ENCODE data around the gene RBM33.
"Not testable (repeated sequence)": the region's sequence is repeated elsewhere in the genome, so short reads cannot be mapped to it uniquely, and the experiment has no call there.

RBM33 gene

DNA sequence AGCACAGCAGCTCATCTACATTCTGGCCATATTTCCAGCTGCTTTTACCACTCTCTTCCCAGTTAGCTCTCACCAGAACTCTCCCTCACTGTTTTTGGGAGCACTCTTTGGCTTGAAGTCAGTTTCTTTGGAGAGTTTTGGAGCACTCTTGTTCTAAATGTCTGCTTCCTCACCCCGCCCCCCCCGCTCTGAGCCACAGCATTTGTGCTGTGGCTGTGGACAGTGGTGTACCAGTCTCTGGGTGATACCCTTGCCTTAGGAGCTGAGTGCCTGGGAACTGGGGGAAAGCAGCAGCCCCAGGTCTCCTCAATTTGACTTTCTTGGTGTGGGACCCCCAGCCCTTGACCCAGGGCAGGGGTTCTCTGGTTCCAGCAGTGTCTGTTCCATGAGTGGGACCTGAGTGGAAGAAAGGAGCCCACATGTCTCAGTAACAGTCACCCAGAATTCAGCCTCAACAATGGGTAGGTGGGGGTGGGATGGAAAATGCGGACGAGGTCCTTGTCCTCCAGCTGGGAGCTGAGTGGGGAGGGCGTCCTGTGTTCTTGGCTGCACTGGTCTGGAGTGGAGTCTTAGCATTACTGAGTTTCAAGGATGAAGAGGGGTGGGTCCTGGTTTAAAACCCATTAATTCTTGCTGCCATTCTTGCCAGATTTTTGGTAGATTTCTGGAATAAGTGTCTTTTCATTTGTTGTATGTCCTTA is 18.0 kb downstream of the RBM33 start:
- no peak for DNase-seq (ENCODE audit: low spot score)

DNA sequence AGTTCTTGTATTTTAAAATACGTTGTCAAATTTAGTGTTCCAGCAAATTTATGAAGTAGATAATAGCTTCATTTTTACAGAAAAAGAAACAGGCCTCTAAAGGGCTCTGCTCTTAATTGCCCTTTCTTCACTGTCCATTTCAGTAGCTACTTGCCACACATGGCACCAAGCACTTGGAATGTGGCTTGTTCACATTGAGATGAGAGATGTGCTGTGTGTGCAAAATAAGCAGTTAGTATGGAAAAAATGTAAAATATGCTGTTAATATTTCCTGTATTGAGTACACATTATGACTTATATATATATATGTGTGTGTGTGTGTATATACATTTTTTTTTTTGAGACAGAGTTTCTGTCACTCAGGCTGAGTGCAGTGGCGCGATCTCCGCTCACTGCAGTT is 19.5 kb downstream of the RBM33 start:
- DNase-seq (ENCODE audit: low spot score) = no peak

DNA sequence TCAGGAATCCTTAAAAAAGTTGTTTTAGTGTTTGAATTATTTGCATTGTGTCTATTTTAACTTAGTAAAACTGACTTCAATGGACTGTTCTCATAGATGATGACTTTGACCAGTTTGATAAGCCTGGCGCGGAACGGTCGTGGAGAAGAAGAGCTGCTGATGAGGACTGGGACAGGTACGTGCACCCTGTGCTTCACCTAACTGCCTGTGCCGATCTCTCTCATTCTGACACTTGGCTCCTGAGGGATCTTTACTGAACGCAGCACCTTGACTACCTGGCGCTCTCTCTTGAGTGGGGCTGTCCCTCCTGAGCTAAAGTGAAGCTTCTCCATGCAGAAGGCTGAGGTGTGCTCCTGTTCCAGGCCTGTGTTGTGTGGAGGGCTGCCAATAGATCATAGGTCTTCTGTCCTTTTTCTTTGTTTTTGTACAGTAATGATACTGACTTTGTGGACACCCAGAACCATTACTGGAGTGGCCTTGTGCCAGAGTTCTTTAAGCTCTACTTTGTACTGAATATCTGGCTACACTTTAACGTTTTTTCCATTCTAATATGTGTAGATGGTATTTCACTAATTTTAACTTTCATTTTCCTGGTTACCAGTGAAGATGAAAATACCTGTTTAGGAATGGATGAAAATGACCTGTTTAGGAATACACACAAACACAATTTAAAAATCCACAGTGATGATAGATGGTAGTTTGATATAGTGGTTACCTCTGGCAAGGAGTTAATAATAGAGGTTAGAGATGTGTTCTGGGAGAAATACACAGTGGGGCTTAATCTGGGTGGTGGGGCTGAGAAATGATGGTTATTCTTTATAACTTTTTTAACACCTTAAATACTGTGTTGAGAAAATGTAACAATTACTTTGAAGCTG is 20.9 kb downstream of the RBM33 start:
- DNase-seq (ENCODE audit: low spot score) = no peak

DNA sequence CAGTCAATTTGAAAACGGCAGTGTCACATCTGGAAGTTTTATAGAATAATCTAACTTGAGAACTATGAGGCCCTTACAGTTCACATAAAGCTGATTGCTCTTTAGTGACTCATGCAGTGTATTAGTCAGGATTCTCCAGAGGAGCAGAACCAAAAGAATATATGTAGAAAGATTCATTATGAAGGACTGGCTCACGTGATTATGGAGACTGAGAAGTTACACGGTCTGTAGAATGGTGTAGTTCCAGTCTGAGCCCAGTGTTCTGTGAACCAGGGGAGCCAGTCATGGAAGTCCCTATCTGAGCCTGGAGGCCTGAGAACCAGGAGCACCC is 21.5 kb downstream of the RBM33 start:
- no peak for DNase-seq (ENCODE audit: low spot score)

DNA sequence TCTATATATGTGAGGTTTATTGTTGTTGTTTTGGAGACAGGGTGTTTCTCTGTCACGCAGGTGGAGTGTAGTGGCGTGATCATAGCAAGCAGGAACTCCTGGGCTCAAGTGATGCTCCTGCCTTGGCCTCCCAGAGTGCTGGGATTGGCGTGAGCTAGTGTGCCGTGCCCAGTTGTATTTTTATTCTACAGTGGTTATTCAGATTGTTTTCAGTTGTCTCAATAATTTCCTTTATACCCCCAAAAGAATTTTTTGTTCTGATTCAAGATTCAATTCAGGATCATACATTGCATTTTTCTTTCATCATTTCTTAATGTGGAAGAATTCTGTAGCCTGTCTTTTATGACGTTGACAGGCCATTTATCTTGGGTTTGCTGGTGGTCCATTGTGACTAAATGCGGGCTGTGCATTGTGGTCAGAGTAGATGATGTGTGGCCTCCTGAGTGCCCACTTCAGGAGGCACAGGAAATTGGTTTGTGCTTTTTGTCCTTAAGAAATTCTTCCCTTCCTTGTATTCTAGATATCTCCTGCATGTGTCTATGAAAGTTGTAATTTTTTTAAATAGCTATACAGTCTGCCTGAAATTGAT is 22.9 kb downstream of the RBM33 start:
- no peak for DNase-seq (ENCODE audit: low spot score)

DNA sequence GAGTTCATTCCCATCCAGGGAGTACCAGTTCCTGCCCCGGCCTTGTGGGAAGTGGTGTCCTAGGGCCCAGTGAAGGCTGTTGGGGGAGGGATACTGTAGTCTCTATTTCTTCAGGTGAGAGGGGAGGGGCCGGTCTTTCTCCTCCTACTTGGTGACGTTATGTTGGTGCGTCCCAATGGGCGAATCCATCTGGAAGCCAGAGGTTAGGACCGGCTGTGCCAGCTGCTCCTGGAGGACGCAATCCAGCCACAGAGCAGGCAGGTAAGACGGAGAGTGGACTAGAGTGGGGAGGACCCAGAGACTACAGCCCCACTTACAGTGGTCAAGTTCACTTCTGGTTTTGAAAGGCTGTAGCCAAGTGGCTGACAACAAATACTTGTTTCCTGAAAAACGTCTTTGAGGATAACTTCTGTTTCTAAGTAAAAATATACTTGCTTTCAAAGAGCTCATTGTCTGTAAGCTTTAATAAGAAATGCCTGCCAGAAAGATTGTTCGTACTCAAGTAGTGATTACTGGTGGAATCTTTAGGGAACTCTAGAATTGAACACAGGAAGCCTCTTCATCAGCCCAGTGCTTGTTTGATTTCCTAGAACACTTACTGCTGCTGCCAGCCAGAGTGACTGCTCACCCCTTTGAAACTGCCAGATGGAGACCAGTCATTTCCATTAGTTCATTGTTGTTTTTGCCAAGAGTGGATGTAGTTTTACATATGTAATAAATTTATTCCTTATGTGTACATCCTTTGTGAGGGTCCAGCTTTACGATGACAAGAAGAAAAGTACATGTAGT is 25.4 kb downstream of the RBM33 start:
- no peak for DNase-seq (ENCODE audit: low spot score)

DNA sequence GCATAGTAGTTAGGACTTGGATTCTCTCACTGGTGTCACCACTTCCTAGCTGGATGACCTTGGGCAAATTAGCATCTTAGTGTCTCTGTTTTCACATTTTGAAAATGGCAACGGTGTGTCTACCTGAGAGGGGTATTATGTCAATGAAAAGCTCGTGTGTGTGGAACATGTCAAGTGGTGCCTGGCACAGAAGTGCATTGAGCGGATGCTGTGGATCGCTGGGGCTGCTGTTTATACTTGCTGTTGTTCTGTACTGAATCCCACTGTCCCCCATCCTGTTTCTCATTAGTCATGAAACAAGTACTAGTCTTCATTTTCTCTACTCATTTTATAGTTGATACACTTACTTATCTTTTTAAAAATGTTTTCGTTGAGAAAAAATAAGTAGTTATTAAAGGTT is 26.1 kb downstream of the RBM33 start:
- no peak for DNase-seq (ENCODE audit: low spot score)

DNA sequence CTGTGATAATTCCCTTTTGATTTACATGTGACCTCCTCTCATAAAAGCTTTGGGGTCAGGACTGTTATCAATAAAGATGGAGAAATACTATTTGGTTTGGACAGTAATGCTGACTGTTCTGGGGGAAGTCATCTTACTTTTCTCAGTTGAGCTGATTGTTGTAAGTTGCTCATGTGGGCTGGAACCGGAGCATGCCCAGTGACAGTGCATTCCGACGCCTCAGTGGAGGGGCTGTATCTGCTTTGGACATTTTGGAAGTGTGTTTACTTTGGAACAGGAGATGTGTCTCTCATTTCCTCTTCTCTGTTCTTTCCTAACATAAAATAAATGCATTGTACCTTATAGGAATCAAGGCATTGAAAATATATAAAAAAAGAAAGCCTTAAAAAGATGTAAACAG is 30.1 kb downstream of the RBM33 start:
- DNase-seq (ENCODE audit: low spot score) = no peak

DNA sequence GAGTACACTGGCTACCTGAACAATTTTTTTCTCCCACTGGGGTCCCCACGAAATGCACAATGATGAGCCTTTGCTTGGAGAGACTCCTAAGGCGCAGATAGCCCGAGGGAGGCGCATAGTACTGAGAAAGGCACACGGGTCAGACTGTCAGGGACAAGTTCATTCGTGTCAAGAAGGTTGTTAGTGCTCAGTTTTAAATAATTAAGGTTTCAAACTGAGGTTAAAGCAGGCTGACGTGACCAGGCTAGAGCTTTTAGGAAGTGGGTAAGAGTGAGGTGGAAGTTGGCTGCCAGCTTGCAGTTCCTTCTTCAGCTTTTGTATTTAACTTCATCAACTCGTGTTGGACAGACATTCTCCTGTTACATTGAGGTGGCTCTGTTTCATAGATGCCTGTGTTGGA is 31.6 kb downstream of the RBM33 start:
- DNase-seq (ENCODE audit: low spot score) = no peak

DNA sequence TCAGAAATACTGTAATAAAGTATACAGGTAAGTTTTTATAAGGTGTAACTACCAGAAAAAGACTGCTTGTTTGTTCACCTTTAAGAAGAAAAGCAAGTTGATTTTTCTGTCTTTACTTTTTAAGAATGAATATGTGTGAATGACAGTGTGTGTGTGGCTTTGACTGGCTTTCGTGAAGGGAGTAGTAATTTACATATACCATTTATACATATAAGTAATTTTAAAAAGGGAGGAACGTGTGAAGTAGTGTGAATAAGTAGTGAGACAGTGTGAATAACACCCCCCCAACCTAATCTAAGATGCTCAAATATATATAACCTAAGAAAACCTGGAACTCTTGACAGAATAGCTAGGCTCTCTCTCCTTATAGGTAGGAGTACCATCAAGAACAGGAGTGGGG is 33.2 kb downstream of the RBM33 start:
- DNase-seq (ENCODE audit: low spot score) = no peak

DNA sequence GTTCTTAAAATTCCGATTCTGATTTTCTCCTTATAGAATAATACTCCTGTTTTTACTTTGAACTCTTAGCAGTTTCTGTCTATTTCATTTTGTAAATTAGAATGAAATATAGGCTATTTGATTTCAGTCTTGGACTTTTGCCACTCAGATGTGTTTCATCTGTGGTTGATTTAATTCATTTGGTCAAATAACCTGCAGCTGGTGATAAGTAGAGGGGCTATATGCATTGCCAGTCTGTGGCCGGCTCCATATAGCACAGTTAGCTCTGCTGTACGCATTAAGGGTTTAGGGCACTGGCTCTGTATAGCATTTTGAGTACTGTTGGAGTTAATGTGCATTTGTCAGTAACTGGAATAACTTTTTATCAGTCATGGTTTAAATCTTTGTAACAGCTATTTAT is 35.7 kb downstream of the RBM33 start:
- DNase-seq (ENCODE audit: low spot score) = no peak

DNA sequence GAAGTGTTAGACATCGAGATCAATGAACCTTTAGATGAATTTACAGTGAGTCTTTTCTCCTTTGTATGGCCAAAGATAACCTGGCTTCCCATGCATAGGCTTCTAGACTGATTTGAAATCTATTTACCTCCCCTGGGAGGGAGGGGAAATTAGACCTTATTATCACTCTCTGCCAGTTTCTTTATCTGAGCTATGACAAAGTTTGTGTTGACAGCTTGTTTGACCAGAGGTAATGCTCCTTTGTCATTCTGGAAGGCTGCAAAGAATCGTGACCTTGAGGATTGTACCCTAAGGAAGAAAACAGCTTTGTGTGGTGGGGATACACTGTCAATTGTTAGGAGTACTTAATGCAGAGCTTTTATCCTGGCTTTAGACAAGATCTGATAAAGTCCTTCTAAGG is 36.4 kb downstream of the RBM33 start:
- no peak for DNase-seq (ENCODE audit: low spot score)

DNA sequence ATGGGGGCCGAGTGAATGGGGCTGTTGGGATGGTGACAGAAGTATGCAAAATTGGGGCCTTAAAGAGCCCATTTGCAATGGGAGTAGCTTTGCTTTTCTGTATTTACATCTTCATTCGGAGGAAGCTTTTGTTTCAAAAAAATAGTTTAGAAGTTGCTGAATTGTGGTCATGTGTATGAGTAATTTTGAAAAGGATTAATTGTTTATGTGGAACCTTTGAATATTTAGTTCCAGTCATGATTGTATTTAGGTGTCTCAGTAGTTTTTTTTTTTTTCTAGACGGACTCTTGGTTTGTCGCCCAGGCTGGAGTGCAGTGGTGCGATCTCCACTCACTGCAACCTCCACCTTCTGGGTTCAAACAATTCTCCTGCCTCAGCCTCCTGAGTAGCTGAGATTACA is 37.2 kb downstream of the RBM33 start:
- no peak for DNase-seq (ENCODE audit: low spot score)

DNA sequence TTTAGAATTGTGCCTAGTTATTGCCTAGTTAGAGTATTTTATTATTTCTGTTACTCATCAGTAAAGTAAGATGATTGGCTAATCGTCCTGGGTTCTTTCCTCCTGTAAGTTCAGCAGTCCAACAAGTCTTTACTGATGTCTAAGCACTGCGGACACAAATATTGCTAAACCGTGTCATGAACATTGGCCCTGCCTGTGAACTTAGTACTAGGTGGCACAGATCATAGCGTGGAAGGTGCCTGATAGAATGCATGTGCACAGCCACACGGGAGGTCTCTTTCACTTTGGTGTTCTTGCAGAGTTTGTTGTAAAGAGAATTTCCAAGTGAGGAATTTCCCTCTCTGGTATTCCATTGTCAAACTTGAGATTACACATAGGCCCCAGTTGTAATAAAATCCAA is 38.0 kb downstream of the RBM33 start:
- no peak for DNase-seq (ENCODE audit: low spot score)

DNA sequence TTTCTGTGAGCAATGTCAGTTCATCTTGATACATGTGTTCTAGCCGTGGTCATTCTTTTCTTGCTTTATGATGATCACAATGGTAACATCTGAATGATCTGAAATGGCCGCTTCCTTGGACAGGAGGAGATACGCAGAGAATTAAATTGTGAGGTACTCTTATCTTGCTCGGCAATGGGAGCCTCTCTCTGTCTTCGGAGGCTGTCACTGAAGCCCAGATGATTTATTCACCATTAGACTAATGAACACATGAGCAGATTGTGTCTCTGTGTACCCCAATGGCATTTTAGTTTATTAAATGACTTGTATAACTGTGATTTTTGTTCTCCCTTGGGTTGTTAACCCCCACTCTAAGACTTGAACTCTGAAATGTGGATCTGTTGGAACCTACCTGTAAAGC is 38.6 kb downstream of the RBM33 start:
- no peak for DNase-seq (ENCODE audit: low spot score)

DNA sequence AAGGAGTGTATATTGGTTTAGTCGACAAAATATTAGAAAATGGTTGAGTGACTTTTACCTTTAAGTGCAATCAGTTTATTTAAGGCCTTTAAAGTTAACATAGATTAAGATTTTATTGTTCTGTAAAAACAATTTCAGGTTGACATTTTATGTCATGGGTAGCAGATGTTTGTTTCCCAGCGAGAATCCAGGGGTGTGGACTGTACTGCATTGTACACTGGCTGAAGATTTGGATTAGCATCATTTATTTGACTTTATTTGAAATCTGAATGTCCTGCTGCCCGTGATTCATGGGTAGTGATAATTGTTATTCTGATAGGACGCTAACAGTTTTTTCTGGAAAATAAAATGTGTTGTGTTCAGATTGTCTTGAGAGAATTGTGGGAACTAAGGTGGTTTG is 39.3 kb downstream of the RBM33 start:
- DNase-seq (ENCODE audit: low spot score) = no peak

DNA sequence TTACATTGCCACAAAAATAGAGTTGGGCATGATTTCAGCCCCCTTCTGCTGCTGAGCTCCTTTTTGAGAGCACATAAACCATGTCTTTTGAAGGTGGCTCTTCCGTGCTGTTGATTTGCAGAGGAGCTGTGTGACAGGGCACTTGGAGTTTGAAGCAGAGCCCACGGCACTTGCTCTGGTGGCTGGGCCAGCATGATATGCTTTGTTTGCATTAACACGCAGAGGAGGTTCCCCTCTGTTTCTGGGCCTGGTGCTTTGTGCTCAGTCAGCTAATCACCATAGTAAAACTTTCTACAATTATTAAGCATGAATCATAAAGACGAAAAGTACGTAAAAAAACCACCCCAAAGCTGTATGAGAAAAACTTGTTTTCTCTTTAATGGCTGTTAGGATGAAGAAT is 40.1 kb downstream of the RBM33 start:
- no peak for DNase-seq (ENCODE audit: low spot score)

DNA sequence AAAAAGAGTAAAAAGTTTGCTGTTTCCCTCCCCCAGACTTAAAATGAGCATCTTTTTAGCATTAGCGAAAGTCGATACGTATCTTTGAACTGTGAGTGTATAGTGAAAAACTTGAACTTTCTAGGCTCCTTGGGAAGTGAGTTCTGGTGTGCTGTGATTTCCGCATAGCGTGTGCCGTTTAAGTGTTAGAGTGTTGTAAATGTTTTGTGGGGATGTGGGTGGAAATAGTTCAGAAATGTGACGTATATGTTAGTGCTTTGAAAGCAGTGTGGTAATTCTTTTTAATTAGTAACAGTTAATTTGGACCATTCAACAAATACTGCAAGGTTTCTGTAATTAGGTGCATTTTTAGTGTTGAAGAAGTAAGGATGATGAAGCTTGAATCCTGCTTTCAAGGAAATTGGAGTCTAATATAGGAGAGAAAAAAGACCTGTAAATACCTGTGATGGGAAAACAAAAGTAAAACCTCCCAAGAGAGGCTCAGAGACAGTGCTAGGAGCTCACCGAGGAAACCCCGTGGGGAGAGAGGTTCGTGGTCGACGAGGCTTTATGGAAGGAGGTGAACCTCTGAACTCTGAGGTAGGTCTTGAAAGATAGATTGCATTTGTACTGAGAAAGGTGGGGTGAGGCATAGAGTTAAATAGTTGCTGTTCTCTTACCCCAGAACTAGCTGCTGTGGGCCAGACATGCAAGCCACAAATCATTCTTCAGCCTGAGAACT is 40.8 kb downstream of the RBM33 start:
- no peak for DNase-seq (ENCODE audit: low spot score)

DNA sequence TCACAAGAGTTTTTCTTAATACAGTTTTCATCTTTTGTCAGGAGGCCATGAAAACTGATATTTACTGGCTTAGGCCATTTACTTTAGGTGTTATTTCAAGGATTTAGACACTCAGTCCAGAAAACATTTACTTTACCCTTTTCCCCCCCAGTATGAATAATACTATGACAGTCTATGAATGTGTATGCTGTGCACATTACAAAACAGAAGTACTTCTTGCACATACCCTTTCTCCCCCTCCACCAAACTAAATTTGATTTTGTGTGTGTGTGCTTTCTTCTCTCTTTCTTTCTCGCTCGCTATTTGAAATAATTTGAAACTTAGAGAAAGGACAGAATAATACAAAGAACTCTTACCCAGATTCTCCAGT is 41.3 kb downstream of the RBM33 start:
- DNase-seq (ENCODE audit: low spot score) = no peak

DNA sequence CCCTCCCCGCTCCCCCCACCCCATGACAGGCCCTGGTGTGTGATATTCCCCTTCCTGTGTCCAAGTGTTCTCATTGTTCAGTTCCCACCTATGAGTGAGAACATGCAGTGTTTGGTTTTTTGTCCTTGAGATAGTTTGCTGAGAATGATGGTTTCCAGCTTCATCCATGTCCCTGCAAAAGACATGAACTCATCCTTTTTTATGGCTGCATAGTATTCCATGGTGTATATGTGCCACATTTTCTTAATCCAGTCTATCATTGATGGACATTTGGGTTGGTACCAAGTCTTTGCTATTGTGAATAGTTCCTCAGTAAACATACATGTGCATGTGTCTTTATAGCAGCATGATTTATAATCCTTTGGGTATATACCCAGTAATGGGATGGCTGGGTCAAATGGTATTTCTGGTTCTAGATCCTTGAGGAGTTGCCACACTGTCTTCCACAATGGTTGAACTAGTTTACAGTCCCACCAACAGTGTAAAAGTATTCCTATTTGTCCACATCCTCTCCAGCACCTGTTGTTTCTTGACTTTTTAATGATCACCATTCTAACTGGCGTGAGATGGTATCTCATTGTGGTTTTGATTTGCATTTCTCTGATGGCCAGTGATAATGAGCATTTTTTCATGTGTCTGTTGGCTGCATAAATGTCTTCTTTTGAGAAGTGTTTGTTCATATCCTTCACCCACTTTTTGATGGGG is 42.3 kb downstream of the RBM33 start:
- not testable (repeated sequence) for DNase-seq (ENCODE audit: low spot score)

DNA sequence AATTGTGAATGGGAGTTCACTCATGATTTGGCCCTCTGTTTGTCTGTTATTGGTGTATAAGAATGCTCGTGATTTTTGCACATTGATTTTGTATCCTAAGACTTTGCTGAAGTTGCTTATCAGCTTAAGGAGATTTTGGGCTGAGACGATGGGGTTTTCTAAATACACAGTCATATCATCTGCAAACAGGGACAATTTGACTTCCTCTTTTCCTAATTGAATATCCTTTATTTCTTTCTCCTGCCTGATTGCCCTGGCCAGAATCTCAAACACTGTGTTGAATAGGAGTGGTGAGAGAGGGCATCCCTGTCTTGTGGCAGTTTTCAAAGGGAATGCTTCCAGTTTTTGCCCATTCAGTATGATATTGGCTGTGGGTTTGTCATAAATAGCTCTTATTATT is 43.8 kb downstream of the RBM33 start:
- DNase-seq (ENCODE audit: low spot score) = not testable (repeated sequence)

All from HuH-7.5 (cell line).